HG03025 (cell line): ENCODE results near the gene SKIDA1.
"Not testable (repeated sequence)": the region's sequence is repeated elsewhere in the genome, so short reads cannot be mapped to it uniquely, and the experiment has no call there.

ENCODE experiments used
- ATAC-seq: cut with Tn5 transposase; IDR thresholded peaks from one replicate; pipeline ENCODE4 v1.9.1; 2021; ENCODE audit warnings: mild to moderate bottlenecking, moderate library complexity; ENCODE audit not compliant: unreplicated experiment, low FRiP score

Gene SKIDA1

DNA sequence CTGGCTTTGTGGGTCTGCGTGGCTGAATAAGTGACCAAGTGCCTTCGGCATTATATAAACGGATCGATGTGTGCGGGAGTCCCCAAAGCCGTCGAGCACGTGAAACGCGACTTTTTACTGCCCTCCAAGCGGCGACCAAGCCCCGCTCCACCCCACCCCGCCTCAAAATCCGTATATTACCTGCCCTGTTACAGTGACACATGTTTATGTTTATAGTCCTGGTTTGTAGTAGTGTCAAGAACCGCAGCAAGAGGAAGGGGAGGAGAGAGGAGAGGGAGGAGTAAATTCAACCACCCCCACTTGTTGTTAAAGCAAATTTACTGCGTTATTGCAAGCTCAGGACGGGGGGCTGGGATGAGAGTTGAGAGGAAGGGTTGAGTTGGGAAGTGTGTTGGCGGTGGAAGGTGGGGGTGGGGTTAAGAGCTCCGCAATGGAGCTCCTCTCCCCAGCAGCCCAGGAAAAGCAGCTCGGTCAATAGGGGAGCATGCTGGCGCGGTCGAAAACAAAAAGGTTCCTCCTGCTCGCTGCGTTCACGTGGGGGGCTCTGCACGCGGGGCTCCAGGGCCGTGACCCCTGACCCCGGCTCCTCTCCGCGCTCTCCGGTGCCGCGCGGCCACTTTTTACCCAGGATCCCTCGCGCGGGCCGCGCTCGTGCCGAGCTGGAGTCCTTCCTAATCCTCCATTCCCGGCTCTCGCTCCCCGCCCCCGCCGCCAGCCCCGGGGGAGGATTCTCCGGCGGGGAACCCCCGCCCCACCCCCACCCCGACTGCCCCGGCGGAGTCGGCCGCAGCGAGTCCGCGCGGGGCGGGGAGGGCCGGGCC lies at the start of gene SKIDA1:
Gene SKIDA1, minus strand, starts transcription at position 316 of the 821 bp plus-strand sequence. CDS start 7,860 bp downstream, outside the sequence.
- ATAC-seq: peak; percentile 50

DNA sequence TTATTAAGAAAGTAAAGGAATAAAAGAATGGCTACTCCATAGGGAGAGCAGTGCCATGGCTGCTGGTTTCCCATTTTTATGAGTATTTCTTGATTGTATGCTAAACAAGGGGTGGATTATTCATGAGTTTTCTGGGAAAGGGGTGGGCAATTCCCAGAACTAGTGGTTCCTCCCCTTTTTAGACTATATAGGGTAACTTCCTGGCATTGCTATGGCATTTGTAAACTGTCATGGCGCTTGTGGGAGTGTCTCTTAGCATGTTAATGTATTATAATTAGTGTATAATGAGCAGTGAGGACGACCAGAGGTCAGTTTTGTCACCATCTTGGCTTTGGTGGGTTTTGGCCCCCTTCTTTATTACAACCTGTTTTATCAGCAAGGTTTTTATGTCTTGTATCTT lies 49.0 kb upstream of the SKIDA1 start:
- not testable (repeated sequence) for ATAC-seq

DNA sequence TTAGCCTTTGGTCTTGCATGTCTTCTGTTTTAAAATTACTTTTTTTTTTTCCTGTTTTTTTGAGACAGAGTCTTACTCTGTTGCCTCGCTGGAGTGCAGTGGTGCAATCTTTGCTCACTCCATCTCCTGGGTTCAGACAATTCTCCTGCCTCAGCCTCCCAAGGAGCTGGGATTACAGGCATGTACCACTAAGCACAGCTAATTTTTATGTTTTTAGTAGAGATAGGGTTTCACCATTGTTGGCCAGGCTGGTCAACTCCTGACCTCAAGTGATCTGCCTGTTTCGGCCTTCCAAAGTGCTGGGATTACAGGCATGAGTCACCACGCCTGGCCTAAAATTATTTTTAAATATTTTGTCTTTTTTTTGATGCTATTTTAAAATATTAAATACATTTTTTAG lies 47.1 kb upstream of the SKIDA1 start:
- no peak for ATAC-seq

DNA sequence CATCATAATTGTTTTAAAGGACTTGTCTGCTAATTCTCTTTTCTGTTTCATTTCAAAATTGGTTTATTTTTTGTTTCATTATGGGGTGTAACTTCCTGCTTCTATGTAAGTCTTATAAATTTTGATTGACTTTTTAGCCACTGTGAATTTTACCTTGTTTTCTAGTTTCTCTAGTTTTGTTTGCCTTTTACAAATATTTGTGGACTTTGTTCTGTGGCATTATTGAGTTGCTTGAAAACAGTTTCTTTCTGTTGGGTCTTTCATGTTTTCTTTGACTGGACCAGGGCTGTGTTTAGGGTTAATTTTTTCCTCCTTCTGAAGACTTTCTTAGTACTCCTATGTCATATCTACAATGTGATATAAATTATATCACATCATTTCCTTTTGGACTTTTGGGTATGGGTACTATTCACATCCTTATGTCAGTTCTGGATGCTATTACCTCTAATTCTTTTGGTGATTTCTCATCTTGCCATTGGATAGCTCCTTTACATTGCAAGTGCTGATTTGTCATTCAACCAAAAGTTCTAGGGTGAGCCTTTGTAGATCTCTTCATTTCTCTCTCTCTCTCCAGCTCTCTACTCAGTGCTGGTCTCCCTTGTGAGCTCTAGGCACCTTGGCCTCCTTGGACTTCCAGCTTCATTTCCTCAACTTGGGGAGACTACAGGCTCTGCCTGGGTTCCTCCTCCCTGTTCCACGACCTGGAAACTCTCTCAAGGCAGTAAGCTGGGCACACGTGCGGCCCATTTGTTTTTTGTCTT lies 45.5 kb upstream of the SKIDA1 start:
- ATAC-seq: no peak

DNA sequence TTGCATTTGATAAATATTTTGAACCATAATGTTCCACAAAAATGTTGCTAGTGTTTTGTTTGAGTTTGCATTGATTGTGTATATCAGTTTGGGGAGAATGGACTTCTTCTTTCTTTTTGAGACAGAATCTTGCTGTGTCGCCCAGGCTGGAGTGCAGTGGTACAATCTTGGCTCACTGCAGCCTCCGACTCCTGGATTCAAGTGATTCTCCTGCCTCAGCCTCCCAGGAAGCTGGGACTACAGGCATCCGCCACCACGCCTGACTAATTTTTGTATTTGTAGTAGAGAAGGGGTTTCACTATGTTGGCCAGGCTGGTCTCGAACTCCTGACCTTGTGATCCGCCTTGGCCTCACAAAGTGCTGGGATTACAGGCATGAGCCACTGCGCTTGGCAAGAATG lies 33.5 kb upstream of the SKIDA1 start:
- ATAC-seq: not testable (repeated sequence)

DNA sequence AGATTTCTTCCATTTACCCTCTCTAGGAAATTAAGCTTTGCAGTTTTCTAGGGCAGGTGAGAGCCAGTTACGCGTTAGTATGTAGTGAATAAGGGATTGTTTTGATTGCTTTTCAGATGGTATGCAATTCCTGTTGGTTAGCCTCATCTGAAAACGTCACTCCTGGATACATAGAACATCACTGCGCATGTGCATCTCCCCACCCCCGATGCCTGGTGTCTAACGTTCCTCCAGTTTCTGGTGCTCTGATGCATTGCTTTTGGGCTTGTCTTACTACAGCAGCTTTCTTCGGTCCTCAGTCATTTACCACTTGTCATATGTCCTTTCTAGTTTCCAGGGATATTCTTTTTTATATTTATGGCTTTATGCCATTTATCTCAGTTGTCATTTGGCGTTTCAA lies 31.0 kb upstream of the SKIDA1 start:
- no peak for ATAC-seq

DNA sequence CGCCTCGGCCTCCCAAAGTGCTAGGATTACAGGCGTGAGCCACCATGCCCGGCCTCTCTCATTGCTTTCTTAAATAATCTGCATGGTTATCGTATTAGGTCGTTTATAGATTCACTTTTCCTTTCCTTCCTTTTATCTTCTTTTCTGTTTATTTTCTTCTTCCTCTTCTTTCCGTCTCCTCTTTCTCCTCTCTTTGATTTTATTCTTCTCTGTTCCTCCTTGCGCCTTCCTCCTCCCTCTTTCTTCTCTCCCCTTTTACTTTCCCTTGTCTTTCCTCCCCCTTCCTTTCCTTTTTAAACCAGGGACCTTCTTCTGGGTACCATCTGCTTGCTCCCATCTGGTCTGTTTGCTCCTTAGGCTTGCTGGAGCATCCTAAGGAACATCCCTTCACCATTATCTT lies 27.2 kb upstream of the SKIDA1 start:
- no peak for ATAC-seq

DNA sequence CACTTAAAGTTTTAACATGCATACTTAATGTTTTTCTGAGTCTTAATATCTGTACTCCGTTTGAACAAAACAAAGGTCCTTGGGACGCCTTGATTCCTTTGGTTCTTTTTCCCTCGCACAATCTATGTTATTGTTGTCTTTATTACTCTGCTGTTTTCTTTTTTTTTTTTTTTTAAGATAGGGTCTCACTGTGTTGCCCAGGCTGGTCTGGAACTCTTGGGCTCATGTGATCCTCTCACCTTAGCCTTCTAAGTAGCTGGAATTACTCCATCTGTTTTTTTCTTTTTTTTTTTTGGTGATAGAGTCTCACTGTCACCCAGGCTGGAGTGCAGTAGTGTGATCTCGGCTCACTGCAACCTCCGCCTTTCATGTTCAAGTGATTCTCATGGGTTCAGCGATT lies 21.8 kb upstream of the SKIDA1 start:
- ATAC-seq: no peak

DNA sequence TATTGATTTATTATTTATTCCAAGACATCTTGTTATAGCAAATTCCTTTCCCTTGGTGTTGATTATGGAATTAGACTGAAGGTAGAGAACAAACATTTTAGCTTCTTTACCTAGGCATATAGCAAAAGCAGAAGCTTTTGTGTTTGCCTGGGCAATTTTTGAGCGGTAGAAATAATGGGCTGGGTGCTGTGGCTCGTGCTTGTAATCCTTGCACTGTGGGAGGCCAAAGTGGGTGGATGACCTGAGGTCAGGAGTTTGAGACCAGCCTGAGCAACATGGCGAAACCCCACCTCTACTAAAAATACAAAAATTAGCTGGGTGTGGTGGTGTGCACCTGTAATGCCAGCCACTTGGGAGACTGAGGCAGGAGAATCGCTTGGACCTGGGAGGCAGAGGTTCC lies 15.2 kb upstream of the SKIDA1 start:
- ATAC-seq: not testable (repeated sequence)

DNA sequence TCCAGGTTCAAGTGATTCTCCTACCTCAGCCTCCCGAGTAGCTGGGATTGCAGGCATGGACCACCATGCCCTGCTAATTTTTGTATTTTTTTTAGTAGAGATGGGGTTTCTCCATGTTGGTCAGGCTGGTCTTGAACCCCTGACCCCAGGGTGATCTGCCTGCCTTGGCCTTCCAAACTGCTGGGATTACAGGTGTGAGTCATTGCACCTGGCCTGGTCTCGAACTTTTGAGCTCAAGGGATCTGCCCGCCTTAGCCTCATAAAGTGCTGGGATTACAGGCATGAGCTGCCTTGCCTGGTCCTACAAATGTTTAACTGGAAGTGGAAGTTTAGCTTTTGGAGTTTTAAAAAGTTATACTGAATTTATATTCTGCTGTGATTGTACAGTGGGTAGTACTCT lies 11.4 kb upstream of the SKIDA1 start:
- ATAC-seq: no peak

DNA sequence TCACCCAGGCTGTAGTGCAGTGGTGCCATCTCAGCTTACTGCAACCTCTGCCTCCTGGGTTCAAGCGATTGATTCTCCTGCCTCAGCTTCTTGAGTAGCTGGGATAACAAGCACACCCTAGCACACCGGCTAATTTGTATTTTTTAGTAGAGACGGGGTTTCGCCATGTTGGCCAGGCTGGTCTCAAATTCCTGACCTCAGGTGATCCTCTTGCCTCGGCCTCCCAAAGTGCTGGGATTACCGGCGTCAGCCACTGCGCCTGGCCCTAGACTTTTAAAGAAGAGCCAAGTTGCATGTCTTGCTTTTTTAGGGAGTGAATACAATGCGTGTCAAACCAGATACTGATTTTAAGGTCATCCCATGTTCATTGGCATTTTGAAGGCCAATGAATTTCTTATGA lies 10.5 kb upstream of the SKIDA1 start:
- not testable (repeated sequence) for ATAC-seq

DNA sequence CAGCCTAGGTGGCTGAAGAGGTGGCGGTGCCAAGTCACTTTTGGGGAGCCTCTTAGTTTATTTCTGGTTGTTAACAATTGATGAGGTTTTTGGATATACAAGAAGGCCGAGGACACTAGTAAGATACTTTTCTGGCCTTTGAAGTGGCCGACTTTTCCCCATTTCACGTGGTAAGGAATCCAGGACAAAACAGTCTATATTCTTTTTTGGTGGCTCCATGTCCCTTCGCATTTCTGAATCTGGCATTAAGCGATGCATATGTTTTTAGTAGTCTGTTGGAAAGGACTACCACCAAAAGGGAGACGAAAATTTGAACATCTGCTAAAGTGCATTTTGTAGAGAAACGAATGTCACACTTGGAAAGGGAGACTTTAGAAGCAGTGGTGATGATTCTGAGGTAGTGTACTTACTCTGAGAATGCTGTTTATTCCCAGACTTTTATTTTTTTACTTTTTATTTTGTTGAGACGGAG lies 10.0 kb upstream of the SKIDA1 start:
- no peak for ATAC-seq

DNA sequence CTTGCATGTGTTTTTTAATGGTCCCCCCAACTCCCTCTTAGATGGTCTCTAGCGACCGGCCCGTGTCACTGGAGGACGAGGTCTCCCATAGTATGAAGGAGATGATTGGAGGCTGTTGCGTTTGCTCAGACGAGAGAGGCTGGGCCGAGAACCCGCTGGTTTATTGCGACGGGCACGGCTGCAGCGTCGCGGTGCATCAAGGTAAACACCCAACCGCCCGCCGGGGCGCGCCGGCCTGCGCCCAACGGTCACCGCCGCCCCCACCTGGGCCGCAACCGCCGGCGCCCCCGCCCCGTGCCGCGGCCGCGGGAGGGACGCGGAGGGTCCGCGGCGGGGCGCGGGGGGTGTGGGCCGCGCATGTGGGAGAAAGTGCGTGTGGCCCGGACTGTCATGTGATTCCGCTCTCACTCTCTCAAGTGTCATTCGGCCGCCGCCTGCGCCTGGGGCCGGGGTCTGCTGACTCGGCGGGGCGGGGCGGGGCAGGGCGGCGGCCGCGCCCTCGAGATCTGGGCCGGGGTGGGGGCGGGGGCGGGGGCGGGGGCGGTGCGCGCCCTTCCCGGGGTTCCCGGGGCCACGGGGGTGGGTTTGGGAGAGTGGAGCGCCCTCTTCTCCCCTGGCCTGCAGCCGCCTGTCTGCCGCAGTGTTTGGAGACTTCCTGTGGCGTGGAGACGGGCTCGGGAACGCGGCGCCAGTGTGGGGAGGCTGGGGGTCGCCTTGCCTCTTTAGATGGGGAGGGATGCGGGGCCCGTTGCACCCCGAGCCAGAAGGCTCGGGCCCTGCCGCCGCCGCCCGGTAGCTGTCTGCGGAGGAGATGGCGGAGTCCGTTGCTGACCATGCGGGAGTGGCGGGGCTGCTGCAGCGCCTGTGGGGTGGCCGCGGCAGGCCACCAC lies 9.4 kb upstream of the SKIDA1 start:
- ATAC-seq: peak; percentile 14

DNA sequence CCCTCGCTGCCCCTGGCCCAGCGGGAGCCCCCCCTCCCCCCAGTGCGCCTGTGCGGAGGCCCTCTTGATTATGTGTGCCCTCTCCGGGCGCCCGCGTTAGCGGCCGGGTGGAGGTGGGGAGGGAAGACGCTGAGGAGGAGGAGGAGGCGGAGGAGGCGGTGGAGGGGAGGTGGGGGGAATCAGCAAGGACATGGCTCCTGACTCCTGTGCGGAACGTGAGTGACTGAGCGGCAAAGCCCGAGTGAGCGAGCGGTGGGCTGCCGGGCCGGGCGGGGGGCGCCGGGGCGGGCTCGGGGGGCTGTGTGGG lies 8.8 kb upstream of the SKIDA1 start:
- no peak for ATAC-seq

DNA sequence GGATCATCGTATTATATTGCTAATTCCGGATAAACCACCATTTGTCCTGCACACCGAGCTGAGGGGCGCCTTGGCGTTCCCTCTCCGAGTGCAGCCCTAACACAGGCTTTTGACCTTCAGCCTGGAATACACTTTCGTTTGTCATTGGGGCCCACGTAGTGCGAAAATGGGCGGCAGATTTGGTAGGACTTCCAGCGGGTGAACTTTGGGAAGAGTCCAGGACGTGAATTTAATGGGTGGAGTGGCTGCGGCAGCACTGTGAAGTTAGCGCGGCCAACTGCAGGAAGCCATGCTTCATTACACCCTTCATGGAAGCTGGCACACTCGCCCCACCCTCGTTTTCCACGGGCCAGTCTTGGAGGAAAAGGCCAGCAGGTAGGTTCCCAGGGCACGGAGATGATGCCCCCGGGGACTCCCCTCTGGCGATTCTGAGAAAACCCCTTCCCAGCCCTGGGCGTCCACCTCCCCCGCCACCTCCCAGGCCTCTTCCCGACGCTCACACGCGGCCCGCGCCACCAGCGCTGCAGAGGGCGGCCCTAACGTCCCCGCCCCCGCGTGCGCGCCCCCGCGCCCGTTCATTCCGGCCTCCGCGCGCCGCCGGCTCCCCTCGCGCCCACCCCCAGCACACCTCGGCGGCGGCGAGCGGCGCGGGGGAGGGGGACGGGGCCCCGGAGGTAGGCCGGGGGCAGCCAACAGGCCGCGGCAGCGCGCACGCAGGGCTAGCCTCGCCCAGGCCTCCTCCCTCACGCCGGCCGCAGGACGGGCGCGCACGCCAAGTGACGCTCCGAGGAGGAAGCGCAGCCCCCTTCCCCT lies 8.2 kb upstream of the SKIDA1 start, which contains the start of gene MLLT10:
Gene MLLT10, plus strand, starts transcription at position 766 of the 813 bp plus-strand sequence. CDS start 413 bp downstream, outside the sequence.
- ATAC-seq: peak; percentile 83

DNA sequence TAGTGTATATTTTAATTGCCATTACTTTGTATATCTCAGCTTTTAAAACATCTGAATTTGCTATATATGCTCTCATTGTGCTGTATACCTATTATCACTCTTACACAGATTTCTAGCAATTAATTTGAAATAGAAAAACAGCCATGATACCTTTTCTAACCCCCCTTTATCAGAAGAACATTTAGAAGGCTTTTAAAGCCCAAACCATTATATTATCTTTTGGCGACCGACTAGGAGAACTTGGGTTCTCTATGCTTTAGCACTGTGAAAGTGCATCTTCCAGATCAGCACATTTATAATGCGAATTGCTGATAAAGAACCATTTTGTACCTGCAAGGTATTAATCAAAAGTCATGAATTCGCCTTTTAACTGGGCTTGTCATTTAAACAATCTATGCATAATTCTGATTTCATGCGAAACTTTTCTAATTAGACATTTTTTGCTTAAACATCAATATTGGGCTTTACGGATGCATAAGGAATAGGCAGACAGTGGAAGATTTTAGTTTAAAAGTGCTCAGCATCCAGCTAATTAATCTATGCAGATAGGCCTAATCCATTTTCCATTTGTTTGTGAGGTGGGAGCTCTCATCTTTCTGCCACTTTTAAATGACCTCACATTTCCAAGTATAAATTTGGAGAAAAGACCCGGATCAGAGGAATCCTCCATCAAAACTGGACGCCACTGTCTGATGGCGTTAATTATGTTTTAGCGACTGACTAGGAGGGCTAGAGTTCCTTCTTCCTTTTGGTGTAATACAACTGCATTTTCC lies 7.4 kb upstream of the SKIDA1 start:
- ATAC-seq: no peak

DNA sequence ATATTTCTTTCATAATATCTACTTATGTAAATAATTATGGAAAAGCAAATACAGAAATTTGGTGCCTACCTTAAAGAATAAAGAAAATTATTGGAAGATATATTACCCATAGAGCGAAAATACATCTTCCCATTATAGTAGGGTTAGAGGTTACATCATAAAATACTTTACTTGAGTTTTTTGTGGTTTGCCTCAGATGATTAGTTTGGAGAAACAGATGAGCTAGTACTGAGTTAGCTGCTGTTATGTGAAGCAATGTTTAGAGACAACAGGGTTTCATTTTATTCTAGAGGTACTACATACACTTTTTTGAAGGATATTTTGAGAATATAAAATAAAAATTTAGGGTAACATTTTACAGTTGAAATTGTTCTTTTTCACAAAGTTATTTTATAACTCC lies 5.7 kb upstream of the SKIDA1 start:
- no peak for ATAC-seq

DNA sequence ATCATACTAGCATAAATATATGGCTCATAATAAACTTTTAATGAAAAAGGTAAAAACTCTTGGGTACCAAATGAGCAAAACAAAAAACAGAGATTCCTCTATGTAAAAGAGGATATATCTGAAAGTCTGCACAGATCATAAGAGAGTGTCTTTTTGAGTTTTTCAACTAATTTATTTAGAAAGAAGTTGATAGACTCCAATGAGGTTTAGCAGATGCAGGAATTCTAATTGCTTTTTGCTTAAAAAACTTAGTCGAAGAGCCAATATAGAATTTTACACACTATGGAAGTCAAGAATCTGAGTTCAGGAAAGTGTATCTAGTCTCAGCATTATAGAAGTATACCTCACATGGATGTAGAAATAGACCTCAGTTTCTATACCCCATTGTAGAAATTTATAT lies 5.2 kb upstream of the SKIDA1 start:
- no peak for ATAC-seq

DNA sequence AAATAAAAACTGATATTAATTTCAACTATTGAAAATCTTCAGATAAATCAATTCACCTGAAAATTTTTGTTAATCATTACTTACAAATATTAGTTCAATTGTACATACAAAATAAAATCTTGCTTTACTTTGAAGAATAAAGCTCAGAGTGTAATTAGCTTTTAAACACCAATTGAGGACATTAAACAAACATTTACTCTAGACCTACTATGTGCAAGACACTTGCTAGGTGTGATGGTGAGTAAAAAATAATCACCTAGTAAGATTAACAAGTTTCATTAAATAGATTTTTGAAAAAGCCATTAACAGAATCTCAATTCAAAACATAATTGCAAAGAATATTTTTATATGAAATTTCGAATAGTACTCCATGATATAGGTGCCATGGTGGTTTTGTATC lies 4.7 kb upstream of the SKIDA1 start:
- ATAC-seq: no peak
